ENCODE results near the gene PHACTR3. TPM values are rescaled to one million over a fixed set of nuclear protein-coding genes. Genes with fewer than 3 reads are reported as not detected.

PHACTR3 gene
- total RNA-seq, 1 experiment from 2014 or later = 0.10 TPM

DNA sequence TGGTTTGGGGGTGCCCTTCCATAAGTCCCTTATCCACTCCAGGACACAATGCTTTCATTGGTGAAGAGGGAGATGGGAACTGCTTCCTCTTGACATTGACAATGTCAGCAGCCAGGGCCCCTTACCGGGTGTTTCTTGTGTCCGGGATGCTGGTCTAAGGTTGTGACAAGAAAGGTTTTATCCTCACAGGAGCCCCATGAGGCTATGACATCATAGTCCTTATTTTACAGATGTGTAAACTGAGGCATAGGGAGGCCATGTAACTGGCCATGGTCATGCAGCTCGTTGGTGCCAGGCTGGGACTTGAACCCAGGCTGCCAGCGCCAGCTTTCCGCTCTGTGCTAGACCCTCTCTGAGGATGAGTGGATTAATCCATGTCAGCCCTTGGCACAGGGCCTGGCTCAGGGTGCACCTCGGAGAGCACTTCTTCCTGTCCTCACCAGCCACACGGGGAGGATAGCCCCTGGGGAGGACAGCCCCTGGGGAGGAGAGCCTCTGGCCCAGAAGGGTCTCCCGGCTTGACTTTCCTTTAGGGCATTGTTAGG is 171.8 kb downstream of the PHACTR3 start:
- Histone ChIP-seq H3K27me3 (ENCODE audit: control insufficient read depth, insufficient read depth, low read length) (no peaks in the 10 kb centered on the region), H3K9me3 (ENCODE audit: control insufficient read depth, insufficient read depth, low read depth, low read length) (no peaks in the 10 kb centered on the region), H3K27ac (ENCODE audit: low read length) (no peak overlapping the region), H3K36me3 (ENCODE audit: control insufficient read depth, insufficient read depth, low read length) (no peaks in the 10 kb centered on the region), H3K4me1 (ENCODE audit: control insufficient read depth, insufficient read depth, low read length) (no peaks in the 10 kb centered on the region), H3K4me3 (ENCODE audit: low read depth in 2 of 2, low read length in 2 of 2) (no peak overlapping the region)
- POLR2A ChIA-PET = no interaction called here
- ATAC-seq (no peak), DNase-seq (ENCODE audit: low read depth, low spot score) (no peak)
- TF ChIP-seq, protein P1, sequence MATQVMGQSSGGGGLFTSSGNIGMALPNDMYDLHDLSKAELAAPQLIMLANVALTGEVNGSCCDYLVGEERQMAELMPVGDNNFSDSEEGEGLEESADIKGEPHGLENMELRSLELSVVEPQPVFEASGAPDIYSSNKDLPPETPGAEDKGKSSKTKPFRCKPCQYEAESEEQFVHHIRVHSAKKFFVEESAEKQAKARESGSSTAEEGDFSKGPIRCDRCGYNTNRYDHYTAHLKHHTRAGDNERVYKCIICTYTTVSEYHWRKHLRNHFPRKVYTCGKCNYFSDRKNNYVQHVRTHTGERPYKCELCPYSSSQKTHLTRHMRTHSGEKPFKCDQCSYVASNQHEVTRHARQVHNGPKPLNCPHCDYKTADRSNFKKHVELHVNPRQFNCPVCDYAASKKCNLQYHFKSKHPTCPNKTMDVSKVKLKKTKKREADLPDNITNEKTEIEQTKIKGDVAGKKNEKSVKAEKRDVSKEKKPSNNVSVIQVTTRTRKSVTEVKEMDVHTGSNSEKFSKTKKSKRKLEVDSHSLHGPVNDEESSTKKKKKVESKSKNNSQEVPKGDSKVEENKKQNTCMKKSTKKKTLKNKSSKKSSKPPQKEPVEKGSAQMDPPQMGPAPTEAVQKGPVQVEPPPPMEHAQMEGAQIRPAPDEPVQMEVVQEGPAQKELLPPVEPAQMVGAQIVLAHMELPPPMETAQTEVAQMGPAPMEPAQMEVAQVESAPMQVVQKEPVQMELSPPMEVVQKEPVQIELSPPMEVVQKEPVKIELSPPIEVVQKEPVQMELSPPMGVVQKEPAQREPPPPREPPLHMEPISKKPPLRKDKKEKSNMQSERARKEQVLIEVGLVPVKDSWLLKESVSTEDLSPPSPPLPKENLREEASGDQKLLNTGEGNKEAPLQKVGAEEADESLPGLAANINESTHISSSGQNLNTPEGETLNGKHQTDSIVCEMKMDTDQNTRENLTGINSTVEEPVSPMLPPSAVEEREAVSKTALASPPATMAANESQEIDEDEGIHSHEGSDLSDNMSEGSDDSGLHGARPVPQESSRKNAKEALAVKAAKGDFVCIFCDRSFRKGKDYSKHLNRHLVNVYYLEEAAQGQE (IDR thresholded peaks at IDR 0.05; ENCODE audit: insufficient read depth in 1 of 2, low read depth in 2 of 2, low read length in 1 of 2) = no peak
- TF ChIP-seq, protein P2, sequence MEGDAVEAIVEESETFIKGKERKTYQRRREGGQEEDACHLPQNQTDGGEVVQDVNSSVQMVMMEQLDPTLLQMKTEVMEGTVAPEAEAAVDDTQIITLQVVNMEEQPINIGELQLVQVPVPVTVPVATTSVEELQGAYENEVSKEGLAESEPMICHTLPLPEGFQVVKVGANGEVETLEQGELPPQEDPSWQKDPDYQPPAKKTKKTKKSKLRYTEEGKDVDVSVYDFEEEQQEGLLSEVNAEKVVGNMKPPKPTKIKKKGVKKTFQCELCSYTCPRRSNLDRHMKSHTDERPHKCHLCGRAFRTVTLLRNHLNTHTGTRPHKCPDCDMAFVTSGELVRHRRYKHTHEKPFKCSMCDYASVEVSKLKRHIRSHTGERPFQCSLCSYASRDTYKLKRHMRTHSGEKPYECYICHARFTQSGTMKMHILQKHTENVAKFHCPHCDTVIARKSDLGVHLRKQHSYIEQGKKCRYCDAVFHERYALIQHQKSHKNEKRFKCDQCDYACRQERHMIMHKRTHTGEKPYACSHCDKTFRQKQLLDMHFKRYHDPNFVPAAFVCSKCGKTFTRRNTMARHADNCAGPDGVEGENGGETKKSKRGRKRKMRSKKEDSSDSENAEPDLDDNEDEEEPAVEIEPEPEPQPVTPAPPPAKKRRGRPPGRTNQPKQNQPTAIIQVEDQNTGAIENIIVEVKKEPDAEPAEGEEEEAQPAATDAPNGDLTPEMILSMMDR (IDR thresholded peaks at IDR 0.05) = no peak
- TF ChIP-seq TCF7L2 (IDR thresholded peaks at IDR 0.05; ENCODE audit: low read depth, low read length) = no peak
- BruUV-seq (replicated peaks) = no TSS peak
- CTCF ChIA-PET = no interaction called here
- intact Hi-C loops (cut with micrococcal nuclease; ENCODE audit: unreplicated experiment) = no loop called here
- in situ Hi-C loops (cut with HindIII; ENCODE audit: low pct_unique_long_range_greater_than_20kb, low sequenced_read_pairs) = no loop called here

DNA sequence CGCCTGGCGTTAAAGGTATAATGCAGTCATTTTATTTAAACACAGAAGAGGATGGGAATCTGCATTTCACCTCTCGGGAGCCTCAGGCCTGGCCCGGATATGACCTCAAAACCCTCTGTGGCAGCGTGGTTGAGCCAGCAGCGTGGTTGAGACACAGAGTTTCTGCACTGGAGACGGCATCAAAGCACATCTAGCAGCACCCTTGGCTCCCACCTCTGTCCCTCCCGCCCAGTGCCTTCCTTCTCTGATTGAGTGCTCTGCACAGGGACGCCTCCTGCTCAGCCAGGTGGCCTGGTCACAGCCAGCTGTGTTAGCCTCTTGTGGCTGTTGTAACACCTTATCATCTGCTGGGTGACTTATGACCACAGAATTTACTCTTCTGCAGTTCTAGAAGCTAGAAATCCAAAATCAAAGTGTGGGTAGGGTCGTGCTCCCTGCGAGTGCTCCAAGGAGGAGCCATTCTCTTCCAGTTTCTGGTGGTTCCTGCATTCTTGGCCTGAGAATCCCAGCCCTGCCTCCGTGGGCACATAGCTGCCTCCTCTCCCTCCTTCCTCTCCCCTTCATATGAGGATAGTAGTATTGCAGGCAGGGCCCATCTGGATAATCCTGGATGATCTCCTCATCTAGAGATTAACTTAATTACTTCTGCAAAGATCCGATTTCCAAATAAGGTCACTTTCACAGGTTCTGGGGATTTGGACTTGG is 172.4 kb downstream of the PHACTR3 start:
- Histone ChIP-seq H3K9me3 (ENCODE audit: control insufficient read depth, insufficient read depth, low read depth, low read length) (no peaks in the 10 kb centered on the region), H3K36me3 (ENCODE audit: control insufficient read depth, insufficient read depth, low read length) (no peaks in the 10 kb centered on the region), H3K4me3 (ENCODE audit: low read depth in 2 of 2, low read length in 2 of 2) (no peak overlapping the region), H3K4me1 (ENCODE audit: control insufficient read depth, insufficient read depth, low read length) (no peaks in the 10 kb centered on the region), H3K27ac (ENCODE audit: low read length) (no peak overlapping the region), H3K27me3 (ENCODE audit: control insufficient read depth, insufficient read depth, low read length) (no peaks in the 10 kb centered on the region)
- DNase-seq (ENCODE audit: low read depth, low spot score) (no peak), ATAC-seq (no peak)
- intact Hi-C loops (cut with micrococcal nuclease; ENCODE audit: unreplicated experiment) = no loop called here
- ChIA-PET POLR2A (no interaction called here), CTCF (interaction anchor here (0.6 kb wide), 1 partner anchor 227 kb away, joined by 3 read pairs; no protein-coding TSS in a partner anchor)
- TF ChIP-seq POLR2AphosphoS5 (IDR thresholded peaks at IDR 0.05; ENCODE audit: low read depth, low read length) (no peak), TCF7L2 (IDR thresholded peaks at IDR 0.05; ENCODE audit: low read depth, low read length) (no peak), SIN3A (IDR thresholded peaks at IDR 0.05; ENCODE audit: borderline replicate concordance, insufficient read depth, low read depth, low read length) (no peak)
- TF ChIP-seq, protein P1 (IDR thresholded peaks at IDR 0.05; ENCODE audit: insufficient read depth in 1 of 2, low read depth in 2 of 2, low read length in 1 of 2) = no peak
- TF ChIP-seq, protein P2 (IDR thresholded peaks at IDR 0.05) = no peak
- in situ Hi-C loops (cut with HindIII; ENCODE audit: low pct_unique_long_range_greater_than_20kb, low sequenced_read_pairs) = no loop called here
- BruUV-seq (replicated peaks) = no TSS peak
